ENCODE measurements around the gene PPP2R2C.

GRCh38 chr4:6416518-6417286 lies 55.7 kb downstream of the PPP2R2C start:
- TF ChIP-seq CTCF (IDR thresholded peaks at IDR 0.05) (no peak), POLR2AphosphoS5 (IDR thresholded peaks at IDR 0.05) (no peak)
